ENCODE measurements around the gene DNAJC22.
A peak's percentile ranks its signal among the peaks of the same experiment; 100 is the strongest.

DNAJC22 gene

DNA sequence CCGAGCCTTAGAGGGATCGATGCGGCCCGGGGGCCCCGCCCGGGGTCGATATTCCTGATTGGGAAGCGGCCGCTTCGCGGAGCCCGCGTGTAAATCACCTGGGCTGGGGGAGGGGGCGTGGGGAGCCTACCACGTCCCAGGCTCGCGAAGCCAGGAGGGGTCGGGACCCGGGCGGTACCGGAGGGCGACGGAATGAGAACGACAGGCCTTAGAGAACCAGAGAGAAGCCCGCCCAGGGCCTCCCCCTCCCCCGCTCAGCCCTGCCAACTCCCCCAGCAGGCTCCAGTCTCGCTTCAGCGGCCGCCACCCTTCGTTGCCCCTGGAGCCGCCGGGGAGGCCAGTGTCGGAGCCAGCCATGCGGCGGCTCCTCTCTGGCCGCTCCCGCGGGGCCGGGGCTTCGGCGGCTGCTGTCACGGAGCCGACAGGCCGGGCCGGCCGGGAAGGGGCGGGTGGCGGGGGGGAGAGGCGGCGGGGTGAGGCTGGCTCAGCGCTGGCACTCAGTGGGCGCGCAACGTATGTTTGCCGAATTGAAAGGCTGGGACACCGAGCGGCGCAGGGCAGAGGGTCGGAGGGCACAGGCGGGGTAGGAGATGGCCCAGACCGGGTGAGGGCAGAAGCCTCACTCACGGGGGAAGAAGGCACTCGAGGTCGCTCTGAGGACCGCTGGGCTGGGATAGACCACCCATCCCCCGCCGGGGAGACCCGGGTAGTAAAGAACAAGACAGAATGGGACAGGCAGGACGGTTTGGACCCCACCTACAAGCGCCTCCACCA, 1.4 kb upstream of the DNAJC22 start:
- no peak for DNase-seq

DNA sequence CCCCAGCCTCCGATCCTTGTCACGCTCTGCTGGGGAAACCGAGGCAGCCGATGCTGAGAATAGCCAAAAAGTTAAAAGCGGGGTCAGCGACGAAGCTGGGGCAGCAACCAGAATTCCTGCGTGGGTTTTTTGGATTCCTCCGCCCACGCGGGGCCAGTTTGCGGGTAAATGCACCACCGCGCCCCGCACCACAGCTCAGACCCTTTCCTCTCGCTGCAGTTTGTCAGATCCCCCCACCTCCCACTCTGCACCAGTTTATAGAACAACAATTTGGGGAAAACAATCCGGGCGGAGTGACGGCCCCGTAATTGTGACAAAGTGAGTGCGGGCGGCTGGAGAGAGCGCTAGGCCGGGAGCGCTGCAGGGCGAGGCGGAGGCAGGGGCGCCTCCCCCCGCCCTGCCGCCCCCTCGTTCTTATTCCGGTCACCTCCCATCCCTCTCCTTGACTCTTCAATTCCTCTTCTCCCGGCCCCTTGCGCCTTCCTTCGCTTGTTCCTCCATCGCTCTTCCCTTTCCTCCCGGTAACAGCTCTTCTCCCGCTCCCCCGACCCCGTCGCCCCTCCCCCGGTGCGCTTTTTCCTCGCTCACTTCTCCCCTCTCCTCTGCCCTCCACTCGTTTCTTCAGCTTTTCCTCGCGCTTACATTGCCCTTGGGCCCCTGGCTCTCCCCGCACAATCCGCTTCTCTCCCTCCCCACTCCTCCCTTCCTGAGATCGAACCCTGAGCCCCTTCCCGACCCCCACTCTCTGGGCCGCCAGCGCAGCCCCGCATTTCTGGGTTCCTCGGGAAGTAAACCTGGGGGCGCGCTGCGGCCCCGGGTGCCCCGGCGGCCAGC, 646 bp upstream of the DNAJC22 start:
- DNase-seq, result no peak

DNA sequence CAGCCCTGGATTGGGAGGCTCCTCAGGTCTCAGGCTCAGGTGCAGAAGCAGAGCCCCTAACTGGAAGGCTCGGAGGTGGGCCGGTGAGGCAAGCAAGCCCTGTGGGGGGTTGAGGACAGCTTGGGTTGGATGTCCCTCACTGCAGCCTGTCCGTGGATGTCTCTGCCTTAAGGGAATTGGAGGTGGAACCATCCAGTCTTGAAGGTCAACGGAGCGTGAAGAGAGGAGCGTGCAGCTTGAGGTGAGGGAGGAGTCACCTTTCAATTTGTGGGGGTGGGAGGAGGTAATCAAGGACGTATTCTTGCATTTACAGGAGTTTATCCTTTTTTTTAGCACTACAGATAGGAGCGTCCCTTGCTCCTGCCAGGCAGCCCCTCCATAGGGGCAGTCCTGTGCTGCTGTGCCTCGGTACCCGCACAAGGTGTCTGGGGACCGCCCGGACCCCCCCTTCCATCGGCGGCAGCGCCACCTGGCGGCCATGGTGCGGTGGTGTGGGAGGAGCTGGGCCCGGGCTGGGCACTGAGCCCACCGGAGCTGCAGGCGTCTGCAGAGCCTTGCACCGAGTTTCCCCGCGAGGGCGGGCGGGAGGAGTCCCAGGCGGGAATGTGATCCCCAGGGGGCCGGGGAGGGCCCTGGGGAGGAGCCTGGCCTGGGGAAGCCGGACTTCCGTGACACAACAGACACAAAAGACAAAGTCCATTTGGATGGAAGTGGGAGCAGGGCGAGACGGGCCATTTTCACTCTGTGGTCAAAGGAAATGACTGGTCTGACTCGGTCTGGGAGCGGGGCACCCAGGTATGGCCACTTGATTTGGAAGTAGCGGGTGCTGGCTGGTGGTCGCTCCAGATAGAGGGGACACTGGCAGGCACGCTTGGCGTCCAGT, 864 bp downstream of the DNAJC22 start:
- DNase-seq, result peak; percentile 13 to 35

DNA sequence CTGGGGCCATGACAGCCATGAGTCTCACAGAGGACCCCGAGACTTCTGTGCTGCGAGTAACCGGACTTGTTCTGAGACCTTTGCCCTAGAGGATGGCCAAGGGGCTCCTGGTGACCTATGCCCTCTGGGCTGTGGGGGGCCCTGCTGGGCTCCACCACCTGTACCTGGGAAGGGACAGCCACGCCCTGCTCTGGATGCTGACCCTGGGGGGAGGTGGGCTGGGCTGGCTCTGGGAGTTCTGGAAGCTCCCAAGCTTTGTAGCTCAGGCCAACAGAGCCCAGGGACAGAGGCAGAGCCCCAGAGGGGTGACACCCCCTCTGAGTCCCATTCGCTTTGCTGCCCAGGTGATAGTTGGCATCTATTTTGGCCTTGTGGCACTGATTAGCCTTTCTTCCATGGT, 2.1 kb downstream of the DNAJC22 start:
- DNase-seq, result no peak

DNA sequence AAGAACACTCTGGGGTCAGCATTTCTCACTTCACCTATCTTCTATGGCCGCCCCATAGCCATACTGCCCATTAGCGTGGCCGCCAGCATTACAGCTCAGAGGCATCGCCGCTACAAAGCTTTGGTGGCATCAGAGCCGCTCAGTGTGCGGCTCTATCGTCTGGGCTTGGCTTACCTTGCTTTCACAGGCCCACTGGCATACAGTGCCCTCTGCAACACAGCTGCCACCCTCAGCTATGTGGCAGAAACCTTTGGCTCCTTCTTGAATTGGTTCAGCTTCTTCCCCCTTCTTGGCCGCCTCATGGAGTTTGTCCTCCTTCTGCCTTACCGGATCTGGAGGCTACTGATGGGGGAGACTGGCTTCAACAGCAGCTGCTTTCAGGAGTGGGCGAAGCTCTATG, 2.6 kb downstream of the DNAJC22 start:
- DNase-seq, result no peak

DNA sequence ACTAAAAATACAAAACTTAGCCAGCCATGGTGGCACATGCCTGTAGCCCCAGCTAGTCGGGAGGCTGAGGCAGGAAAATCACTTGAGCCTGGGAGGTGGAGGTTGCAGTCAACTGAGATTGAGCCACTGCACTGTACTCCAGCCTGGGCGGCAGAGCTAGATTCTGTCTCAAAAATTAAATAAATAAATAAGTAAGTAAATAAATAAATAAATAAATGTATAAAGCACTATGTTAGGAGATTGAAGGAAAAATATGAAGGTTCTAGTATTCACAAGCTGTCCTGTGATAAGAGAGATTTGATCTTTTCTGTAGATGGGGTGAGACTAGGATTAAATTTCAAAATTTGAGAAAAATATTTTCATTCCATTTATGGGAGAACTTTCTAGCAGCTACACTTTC, 5.7 kb downstream of the DNAJC22 start:
- DNase-seq, result no peak

DNA sequence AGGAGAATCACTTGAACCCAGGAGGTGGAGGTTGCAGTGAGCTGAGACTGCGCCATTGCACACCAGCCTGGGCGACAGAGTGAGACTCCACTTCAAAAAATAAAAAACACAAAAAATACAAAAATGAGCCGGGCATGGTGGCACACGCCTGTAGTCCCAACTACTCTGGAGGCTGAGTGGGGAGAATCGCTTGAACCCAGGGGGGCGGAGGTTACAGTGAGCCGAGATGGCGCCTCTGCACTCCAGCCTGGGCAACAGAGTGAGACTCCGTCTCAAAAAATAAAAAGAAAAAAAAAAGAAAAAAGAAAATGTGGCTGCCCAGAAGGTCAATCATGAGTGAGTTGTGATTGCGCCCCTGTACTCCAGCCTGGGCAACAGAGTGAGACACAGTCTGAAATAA, 9.2 kb downstream of the DNAJC22 start:
- no peak for DNase-seq

DNA sequence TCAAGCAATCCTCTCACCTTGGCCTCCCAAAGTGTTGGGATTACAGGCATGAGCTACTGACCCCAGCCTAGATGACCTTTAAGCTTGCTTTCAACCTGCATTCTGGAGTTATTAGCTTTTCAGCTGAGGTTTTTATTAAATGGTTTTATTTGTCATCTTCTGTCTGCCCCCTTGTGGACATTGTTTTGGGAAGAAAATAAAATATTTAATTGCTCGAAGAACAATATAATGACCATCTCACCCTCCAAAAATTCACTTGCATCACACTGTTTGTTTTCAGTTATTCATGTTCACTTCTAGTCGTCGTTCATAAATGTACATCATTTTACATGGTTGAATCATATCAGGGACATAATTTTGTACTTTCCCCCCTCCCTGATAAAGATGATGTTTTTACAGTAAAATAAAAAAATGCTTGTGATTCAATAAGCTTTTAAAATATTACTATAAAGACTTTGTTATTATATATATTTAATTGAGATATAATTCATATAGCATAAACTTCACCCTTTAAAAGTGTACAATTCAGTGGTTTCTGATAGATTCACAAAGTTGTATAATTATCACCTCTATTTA, 10.5 kb downstream of the DNAJC22 start:
- peak; percentile 9 to 58 for DNase-seq

DNA sequence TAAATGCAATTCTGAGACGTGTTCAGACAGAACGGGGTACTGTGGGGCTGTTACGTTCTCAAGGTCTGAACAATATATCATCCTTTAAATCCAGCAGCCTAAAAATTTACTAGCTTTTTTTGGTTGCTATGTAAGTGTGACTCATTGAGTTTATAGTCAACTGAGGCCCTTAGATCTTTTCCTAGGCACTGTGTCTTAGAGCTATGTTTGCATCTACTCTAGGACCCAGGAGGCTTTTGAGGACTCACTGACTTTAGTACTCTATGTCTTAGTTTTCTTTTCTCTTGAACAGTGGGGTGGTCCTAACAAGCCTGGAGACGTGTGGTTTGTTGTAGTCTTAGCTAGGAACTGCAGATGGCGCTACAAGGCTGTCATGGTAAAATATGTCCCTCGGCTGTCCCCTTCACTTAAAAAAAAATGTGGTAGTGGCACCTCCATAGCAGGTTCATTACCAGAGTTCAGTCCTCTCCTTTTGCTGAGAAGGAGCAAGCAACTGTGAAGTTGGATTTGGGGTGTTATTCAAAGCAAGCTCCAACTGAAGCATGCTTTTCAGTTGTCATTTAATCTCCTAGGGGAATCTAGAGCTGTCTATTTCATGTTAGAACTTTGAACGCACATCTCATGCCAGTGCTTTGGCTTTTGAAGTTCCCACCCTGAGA, 11.9 kb downstream of the DNAJC22 start:
- peak; percentile 88 to 93 for DNase-seq

DNA sequence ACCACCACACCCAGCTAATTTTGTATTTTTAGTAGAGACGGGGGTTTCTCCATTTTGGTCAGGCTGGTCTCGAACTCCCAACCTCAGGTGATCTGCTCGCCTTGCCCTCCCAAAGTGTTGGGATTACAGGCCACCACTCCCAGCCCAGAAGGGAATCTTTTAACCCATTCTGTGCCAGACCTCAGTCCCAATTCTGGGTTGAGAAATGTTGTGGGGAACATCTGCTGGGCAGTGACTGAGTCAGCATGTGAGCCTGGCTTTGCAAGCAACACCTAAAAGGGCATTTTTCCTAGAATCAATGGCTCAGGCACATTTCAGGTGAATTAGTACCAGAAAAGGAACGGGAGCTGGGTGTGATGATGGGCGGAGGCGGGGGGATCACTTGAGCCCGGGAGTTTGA, 13.0 kb downstream of the DNAJC22 start:
- DNase-seq, result no peak

DNA sequence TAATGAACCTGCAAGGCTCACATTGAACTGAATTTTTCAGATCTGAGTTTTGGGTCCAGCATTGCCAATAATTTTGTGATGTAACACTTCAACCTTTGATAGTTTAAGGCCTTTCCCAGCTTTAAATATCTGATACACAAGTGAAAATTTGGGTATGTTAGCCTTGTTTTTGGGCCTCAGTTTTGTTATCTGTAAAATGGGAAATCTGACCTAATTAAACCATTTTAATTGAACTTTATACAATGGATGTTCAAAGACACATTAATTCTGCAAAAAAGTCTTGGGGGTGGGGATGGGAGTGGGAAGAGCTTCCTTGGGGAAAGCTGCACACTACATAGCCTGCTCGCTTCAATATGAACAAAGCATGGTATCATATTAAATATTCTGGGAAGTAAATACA, 15.4 kb downstream of the DNAJC22 start:
- no peak for DNase-seq

DNA sequence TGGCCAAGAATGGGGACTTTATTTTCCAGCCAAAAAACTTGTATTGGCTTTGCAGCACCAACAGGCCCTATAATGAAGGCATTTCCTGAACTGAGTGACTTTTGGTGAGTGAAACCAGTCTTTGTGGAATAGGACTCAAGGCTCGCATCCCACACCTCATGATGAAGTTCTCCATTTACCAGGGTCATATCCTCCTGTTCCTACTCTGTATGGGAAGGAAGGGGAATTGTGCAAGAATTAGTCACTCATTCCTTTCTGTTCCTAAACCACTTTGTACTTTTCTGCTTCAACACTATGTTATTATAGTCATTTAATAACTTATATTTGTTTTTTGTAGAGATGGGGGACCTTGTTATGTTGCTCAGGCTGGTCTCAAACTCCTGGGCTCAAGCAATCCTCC, 18.3 kb downstream of the DNAJC22 start:
- peak in 1 of 2 experiments; percentile 21 for DNase-seq

DNA sequence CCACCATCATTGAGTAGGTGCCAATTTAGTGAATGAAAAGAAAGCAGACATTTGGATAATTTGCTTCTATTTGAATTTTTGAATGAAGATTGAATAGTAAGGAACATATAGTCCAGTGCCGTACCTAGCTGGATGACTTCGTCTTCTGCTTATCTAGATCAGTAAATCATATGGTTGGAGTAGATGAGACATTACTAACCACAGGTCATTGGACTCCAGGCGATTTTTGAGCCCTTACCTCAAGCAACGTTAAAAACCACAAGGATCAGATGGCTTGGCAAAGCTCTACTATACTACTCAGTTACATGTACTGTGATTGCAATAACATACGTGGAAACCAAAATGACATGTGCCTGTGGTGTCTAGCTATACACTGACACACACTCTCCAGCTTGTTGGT, 18.9 kb downstream of the DNAJC22 start:
- DNase-seq, result no peak

DNA sequence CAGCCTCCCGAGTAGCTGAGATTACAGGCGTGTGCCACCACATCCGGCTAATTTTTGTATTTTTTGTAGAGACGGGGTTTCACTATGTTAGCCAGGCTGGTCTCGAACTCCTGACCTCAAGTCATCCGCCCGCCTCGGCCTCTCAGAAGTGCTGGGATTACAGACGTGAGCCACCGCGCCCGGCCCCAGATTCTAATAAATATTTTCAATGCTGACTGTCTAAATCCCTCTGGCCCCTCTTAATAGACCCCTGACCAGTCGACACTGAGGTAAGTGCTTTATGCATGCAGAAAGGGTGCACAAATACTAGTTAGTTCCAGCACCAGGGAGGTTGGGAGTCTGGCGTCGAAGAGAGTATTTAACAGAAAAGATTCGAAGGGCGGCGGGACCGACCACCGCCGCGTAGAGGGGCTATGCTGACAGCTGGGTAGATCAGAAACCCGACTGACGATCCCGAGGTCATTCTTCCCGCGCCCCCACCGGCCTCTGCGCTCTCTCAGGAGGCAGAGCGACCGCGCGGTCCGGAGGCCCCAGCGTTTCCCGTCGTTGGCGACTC, 19.5 kb downstream of the DNAJC22 start:
- no peak for DNase-seq

DNA sequence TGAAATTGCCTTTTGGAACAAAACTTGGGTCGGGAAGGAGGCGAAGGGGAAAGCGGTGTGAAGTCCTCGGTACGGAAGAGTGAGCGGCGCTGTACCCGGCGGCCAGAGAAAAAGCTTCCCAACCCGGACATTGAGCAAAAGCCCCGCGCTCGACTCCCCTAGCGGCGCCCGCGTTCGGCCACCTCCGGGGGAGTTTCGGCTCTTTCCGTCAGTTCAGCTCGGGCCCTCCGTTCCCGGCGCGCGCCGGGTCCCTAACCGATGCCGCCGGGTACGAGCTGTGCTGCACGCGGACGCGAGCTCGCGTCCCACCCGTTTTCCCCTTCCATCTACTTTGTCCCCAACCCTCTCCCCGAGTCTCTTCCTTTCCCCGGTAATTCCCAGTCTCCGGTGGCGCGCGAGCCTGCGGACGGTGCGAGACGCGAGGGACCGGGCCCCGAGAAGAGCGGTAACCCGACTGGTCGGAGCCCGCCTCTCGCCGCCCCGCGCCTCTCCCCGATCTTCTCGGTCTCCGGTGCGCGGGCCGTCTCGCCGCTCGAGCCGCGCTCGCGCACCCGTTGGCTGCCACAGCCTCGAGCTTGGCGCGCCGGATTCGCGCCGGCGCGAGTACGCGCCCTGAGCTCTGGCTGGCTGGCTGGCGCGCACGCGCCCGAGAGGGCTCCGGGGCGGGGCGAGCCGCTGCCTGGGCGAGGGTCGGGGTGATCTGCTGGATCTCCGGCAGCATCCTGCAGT, 20.1 kb downstream of the DNAJC22 start:
- DNase-seq, result peak; percentile 86 to 89

DNA sequence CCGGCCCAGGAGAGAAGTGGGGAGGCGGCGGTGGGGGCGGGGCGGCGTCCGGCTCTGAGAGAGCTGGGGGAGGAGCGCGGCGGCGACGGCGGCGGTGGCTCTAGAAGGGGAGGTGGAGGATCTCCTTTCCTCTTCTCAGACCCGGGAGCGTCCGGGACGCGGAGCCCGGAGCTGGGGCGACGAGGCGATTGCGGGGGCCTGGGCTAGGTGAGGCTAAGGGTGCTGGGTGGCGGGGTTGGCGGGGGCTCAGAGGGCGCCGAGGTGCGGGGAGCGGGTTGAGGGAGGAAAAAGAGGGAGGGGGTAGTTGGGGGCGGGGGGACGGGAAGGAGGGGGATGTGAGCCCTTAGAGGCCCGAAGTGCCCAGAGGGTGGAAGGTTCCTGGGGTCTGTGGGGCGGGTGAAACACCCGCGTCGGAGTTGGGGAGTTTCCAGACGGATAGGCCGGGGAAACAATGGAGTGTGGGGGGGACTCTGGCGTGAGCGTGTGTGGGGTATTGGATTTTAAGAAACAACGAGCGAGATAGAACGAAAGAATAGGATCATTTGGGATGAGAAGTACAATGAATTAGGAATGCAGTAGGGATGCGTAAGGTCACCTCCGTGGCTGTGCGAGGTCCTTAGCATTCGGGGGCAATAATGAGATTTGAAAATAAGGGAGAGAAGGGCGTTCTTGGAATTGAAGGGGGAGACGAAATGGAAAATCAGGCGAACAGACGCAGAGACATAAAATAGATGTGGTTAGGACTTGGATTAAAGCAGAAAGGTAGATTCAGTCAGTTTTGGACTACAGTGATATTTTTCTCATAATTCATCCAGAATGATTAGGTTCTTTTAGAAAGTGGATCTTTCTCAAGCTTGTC, 20.9 kb downstream of the DNAJC22 start, which contains the start of gene SPATS2:
SPATS2 (plus strand) TSS at position 82 of the 859 bp plus-strand sequence. CDS start 93,551 bp downstream, outside the sequence.
- peak; percentile 34 to 56 for DNase-seq

DNA sequence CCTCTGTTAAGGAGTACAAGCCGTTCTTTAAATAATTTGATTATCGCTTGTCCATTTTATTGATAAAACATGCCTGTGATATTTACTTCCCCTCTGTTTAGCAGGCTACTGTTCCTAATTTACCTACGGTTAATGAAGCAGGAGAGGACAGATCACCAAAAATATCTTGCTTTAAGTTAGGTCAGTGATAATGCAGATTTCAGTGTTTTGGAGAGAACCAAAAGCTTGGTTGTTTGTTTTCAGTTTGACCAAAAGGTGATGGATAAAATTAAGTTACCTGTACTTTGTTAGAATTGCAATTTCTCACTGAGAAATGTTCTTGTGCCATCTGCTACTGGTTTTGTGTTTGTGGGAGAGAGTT, 21.5 kb downstream of the DNAJC22 start:
- no peak for DNase-seq

DNA sequence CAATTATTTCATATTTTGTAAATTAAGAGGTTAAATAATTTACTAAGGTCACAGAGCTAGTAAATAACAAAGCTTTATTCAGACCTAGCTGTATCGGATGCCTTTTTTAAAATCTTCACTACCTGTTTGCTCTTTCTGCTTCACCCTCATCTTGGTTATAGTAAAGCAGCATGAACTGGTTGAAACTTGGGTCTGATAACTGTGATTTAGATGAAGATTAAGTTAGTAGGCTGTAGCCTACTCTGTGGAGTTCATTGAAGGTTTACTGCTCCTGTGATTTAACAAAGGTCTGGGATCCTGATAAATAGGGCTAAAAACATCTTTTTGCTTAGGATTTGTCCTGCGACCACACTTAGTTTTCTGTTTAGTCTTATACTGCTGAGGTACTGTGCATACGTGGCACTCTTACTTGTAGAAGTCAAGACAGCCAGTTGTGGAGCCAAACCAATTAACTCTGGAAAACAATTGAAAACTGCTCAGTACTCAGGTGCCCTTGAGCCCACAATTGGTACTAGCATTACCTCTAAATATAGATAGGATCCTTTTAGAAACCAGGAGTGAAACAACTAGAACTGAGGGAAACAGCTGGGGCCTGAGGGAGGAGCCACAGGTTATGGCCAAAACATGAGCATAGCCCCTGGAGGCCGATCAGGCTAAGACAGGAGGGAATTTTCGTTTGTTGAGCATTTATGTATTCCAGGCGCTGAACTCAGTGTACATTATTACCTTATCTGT, 22.9 kb downstream of the DNAJC22 start:
- peak; percentile 69 to 83 for DNase-seq

DNA sequence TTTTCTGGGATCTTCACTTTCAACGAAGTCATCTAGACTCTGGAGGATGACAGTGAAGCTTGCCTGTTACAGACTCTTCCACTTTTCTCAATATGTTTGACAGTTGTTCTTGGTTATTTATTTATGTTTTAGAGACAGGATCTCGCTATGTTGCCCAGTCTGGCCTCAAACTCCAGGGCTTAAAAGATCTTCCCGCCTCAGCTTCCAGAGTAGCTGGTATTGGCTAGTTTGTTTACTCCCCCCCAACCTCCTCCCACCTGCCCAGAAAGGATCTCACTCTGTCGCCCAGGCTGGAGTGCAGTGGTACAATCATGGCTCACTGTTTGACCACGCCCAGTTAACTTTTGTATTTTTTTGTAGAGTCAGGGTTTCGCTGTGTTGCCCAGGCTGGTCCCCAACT, 23.9 kb downstream of the DNAJC22 start:
- DNase-seq, result no peak

All from Kasumi-1 (cell line).